ENCODE data around the gene NUDT19.
"Not testable (repeated sequence)": the region's sequence is repeated elsewhere in the genome, so short reads cannot be mapped to it uniquely, and the experiment has no call there.

The NUDT19 gene

GRCh38 chr19:32716203-32716602, 24.6 kb downstream of the NUDT19 start:
- not testable (repeated sequence) for DNase-seq

- DNase-seq = no peak
These were observed 25.9 kb downstream of the NUDT19 start for GRCh38 chr19:32717496-32717895.

- no peak for DNase-seq
These were observed 26.7 kb downstream of the NUDT19 start for GRCh38 chr19:32718286-32718685.

- no peak for DNase-seq
These were observed 28.0 kb downstream of the NUDT19 start, which contains the start of gene TDRD12 for GRCh38 chr19:32719611-32720059. TSS of gene TDRD12 (plus strand) at chr19:32719767. CDS start at chr19:32720073, 306 bp downstream.

- DNase-seq = no peak
These were observed 28.8 kb downstream of the NUDT19 start for GRCh38 chr19:32720216-32720935.

- DNase-seq = no peak
These were observed 29.3 kb downstream of the NUDT19 start for GRCh38 chr19:32720936-32721250.

- DNase-seq = no peak
These were observed 44.3 kb downstream of the NUDT19 start for GRCh38 chr19:32735936-32736335.

GRCh38 chr19:32743021-32743420, 51.4 kb downstream of the NUDT19 start:
- DNase-seq = no peak

GRCh38 chr19:32743447-32743846, 51.8 kb downstream of the NUDT19 start:
- no peak for DNase-seq

- DNase-seq = no peak
These were observed 53.1 kb downstream of the NUDT19 start for GRCh38 chr19:32744555-32745325.

GRCh38 chr19:32745594-32746251, 54.1 kb downstream of the NUDT19 start:
- DNase-seq = not testable (repeated sequence)

GRCh38 chr19:32746631-32747196, 55.1 kb downstream of the NUDT19 start:
- not testable (repeated sequence) for DNase-seq

GRCh38 chr19:32748497-32748896, 56.9 kb downstream of the NUDT19 start:
- no peak for DNase-seq

- no peak for DNase-seq
These were observed 57.3 kb downstream of the NUDT19 start for GRCh38 chr19:32748948-32749347.

GRCh38 chr19:32749361-32749760, 57.7 kb downstream of the NUDT19 start:
- DNase-seq = no peak

- DNase-seq = no peak
These were observed 58.9 kb downstream of the NUDT19 start for GRCh38 chr19:32750441-32751055.

GRCh38 chr19:32751066-32751465, 59.4 kb downstream of the NUDT19 start:
- DNase-seq = no peak

GRCh38 chr19:32757189-32757588, 65.6 kb downstream of the NUDT19 start:
- no peak for DNase-seq
